ENCODE data around the gene PIGA.
"Not testable (repeated sequence)": the region's sequence is repeated elsewhere in the genome, so short reads cannot be mapped to it uniquely, and the experiment has no call there.

The PIGA gene

GRCh38 chrX:15292861-15293260 lies 42.5 kb downstream of the PIGA start:
- H3K9me3 ChIP-seq (ENCODE audit: control insufficient read depth, low read depth, low read length): no peaks in the 10 kb centered on the region
- no peak overlapping the region for H3K4me3 ChIP-seq (ENCODE audit: low read length)
- no peak overlapping the region for H3K27ac ChIP-seq (ENCODE audit: low read length)
- no peaks in the 10 kb centered on the region for H3K36me3 ChIP-seq (ENCODE audit: control insufficient read depth, low read depth, low read length)
- H3K9ac ChIP-seq (ENCODE audit: low read length): no peak overlapping the region
- H3K27me3 ChIP-seq (ENCODE audit: control insufficient read depth, insufficient read depth, low read length): no peaks in the 10 kb centered on the region
- no peaks in the 10 kb centered on the region for H3K4me1 ChIP-seq (ENCODE audit: control insufficient read depth, low read depth, low read length)

GRCh38 chrX:15277604-15278003 lies 57.7 kb downstream of the PIGA start:
- H3K9me3 ChIP-seq (ENCODE audit: control insufficient read depth, low read depth, low read length): no peaks in the 10 kb centered on the region
- no peaks in the 10 kb centered on the region for H3K36me3 ChIP-seq (ENCODE audit: control insufficient read depth, low read depth, low read length)
- no peak overlapping the region for H3K27ac ChIP-seq (ENCODE audit: low read length)
- H3K4me1 ChIP-seq (ENCODE audit: control insufficient read depth, low read depth, low read length): no peaks in the 10 kb centered on the region
- no peaks in the 10 kb centered on the region for H3K27me3 ChIP-seq (ENCODE audit: control insufficient read depth, insufficient read depth, low read length)
- H3K4me3 ChIP-seq (ENCODE audit: low read length): no peak overlapping the region
- H3K9ac ChIP-seq (ENCODE audit: low read length): no peak overlapping the region

- Histone ChIP-seq H3K27ac (ENCODE audit: low read length) (no peak overlapping the region), H3K9ac (ENCODE audit: low read length) (no peak overlapping the region), H3K4me1 (ENCODE audit: control insufficient read depth, low read depth, low read length) (peaks cover 5% of the 10 kb centered on the region), H3K4me3 (ENCODE audit: low read length) (no peak overlapping the region), H3K36me3 (ENCODE audit: control insufficient read depth, low read depth, low read length) (no peaks in the 10 kb centered on the region), H3K27me3 (ENCODE audit: control insufficient read depth, insufficient read depth, low read length) (no peaks in the 10 kb centered on the region), H3K9me3 (ENCODE audit: control insufficient read depth, low read depth, low read length) (no peaks in the 10 kb centered on the region)
Measured at GRCh38 chrX:15274946-15275345, 60.4 kb downstream of the PIGA start.

- H3K4me1 ChIP-seq (ENCODE audit: control insufficient read depth, low read depth, low read length); H3K27ac ChIP-seq (ENCODE audit: low read length); H3K36me3 ChIP-seq (ENCODE audit: control insufficient read depth, low read depth, low read length): not testable (repeated sequence)
Measured at GRCh38 chrX:15273275-15273674, 62.0 kb downstream of the PIGA start.

GRCh38 chrX:15271757-15272156 lies 63.6 kb downstream of the PIGA start:
- no peaks in the 10 kb centered on the region for H3K9me3 ChIP-seq (ENCODE audit: control insufficient read depth, low read depth, low read length)
- H3K27ac ChIP-seq (ENCODE audit: low read length): no peak overlapping the region
- H3K27me3 ChIP-seq (ENCODE audit: control insufficient read depth, insufficient read depth, low read length): no peaks in the 10 kb centered on the region
- H3K36me3 ChIP-seq (ENCODE audit: control insufficient read depth, low read depth, low read length): no peaks in the 10 kb centered on the region
- H3K9ac ChIP-seq (ENCODE audit: low read length): no peak overlapping the region
- peaks cover 5% of the 10 kb centered on the region for H3K4me1 ChIP-seq (ENCODE audit: control insufficient read depth, low read depth, low read length)
- no peak overlapping the region for H3K4me3 ChIP-seq (ENCODE audit: low read length)

More at GRCh38 chrX:15273275-15273674, 62.0 kb downstream of the PIGA start:
- H3K4me3 ChIP-seq (ENCODE audit: low read length); H3K27me3 ChIP-seq (ENCODE audit: control insufficient read depth, insufficient read depth, low read length); H3K9ac ChIP-seq (ENCODE audit: low read length); H3K9me3 ChIP-seq (ENCODE audit: control insufficient read depth, low read depth, low read length): not testable (repeated sequence)

GRCh38 chrX:15269618-15270521 lies 65.5 kb downstream of the PIGA start, which contains the start of gene ASB9:
ASB9 (minus strand) TSS chrX:15270083; CDS start chrX:15269874, 209 bp downstream.
- H3K4me3 ChIP-seq (ENCODE audit: low read length): no peak within 1 kb of the TSS
- H3K9ac ChIP-seq (ENCODE audit: low read length): no peak within 1 kb of the TSS
- no peak within 1 kb of the TSS for H3K27ac ChIP-seq (ENCODE audit: low read length)

More at GRCh38 chrX:15269618-15270521, 65.5 kb downstream of the PIGA start, which contains the start of gene ASB9:
- no peaks in the 10 kb centered on the region for H3K27me3 ChIP-seq (ENCODE audit: control insufficient read depth, insufficient read depth, low read length)
- no peaks in the 10 kb centered on the region for H3K36me3 ChIP-seq (ENCODE audit: control insufficient read depth, low read depth, low read length)
- H3K4me1 ChIP-seq (ENCODE audit: control insufficient read depth, low read depth, low read length): peaks cover 5% of the 10 kb centered on the region
- no peaks in the 10 kb centered on the region for H3K9me3 ChIP-seq (ENCODE audit: control insufficient read depth, low read depth, low read length)

Data from iPS-18a (cell line).